Stimulated activated CD8-positive, alpha-beta memory T cell treated with anti-CD3 and anti-CD28 coated beads, Interleukin-4, amount 100 ng/mL, for 1 hour (primary cell): ENCODE results near the gene CHST13.

Source experiments
- DNase-seq, 2 donors: peaks; one replicate each; pipeline ENCODE4 v3.0.0-alpha.2; 2020; ENCODE audit warnings: low read depth in 2 of 2, low spot score in 1 of 2

Gene CHST13

GRCh38 chr3:126540342-126540849 is 16.4 kb downstream of the CHST13 start:
- no peak for DNase-seq

- DNase-seq: no peak
These were observed 17.1 kb downstream of the CHST13 start for GRCh38 chr3:126540951-126541627.

GRCh38 chr3:126541628-126542339 is 17.8 kb downstream of the CHST13 start:
- DNase-seq: no peak

GRCh38 chr3:126542340-126543241 is 18.6 kb downstream of the CHST13 start:
- no peak for DNase-seq

- DNase-seq: no peak
These were observed 19.6 kb downstream of the CHST13 start for GRCh38 chr3:126543457-126544061.

- no peak for DNase-seq
These were observed 20.8 kb downstream of the CHST13 start for GRCh38 chr3:126544596-126545281.

GRCh38 chr3:126545544-126545943 is 21.6 kb downstream of the CHST13 start:
- DNase-seq: no peak

- DNase-seq: no peak
These were observed 22.1 kb downstream of the CHST13 start for GRCh38 chr3:126546013-126546412.

- no peak for DNase-seq
These were observed 22.7 kb downstream of the CHST13 start for GRCh38 chr3:126546549-126547239.

GRCh38 chr3:126547721-126548120 is 23.8 kb downstream of the CHST13 start:
- DNase-seq: no peak

- DNase-seq: no peak
These were observed 24.9 kb downstream of the CHST13 start for GRCh38 chr3:126548556-126549466.

- DNase-seq: no peak
These were observed 26.0 kb downstream of the CHST13 start for GRCh38 chr3:126549861-126550487.

- no peak for DNase-seq
These were observed 26.6 kb downstream of the CHST13 start for GRCh38 chr3:126550488-126551051.

GRCh38 chr3:126551121-126551838 is 27.3 kb downstream of the CHST13 start:
- DNase-seq: no peak

- DNase-seq: no peak
These were observed 28.1 kb downstream of the CHST13 start for GRCh38 chr3:126551839-126552687.

GRCh38 chr3:126552688-126553283 is 28.8 kb downstream of the CHST13 start:
- DNase-seq: no peak
